Suprapubic skin (tissue), 4 donors: ENCODE measurements around the gene POLG.

Source experiments
- EP300 ChIP-seq: sonication (generic); formaldehyde crosslinking; IDR thresholded peaks from one replicate; pipeline ENCODE4 v1.6.1; 2017; ENCODE audit warnings: antibody characterized with exemption
- POLR2A ChIP-seq, 2 donors: fragments of 450-650 bp; IDR thresholded peaks; one replicate each; pipeline ENCODE4 v1.6.1; 2017; ENCODE audit warnings: antibody characterized with exemption in 2 of 2, mild to moderate bottlenecking in 2 of 2, moderate library complexity in 2 of 2
- POLR2AphosphoS5 ChIP-seq, 3 donors: sonication (generic); formaldehyde crosslinking; IDR thresholded peaks; one replicate each; pipeline ENCODE4 v1.6.1; 2017; ENCODE audit warnings: antibody characterized with exemption in 3 of 3
- TF ChIP-seq, protein P1 (sequence below), 2 donors: fragments of 200-600 bp in 1 of 2; fragments of 450-650 bp in 1 of 2; sonication (generic) in 1 of 2; IDR thresholded peaks; one replicate each; pipeline ENCODE4 v1.5.1; 2016 to 2019; ENCODE audit warnings: antibody characterized with exemption in 2 of 2, mild to moderate bottlenecking in 1 of 2, moderate library complexity in 1 of 2

DNA sequence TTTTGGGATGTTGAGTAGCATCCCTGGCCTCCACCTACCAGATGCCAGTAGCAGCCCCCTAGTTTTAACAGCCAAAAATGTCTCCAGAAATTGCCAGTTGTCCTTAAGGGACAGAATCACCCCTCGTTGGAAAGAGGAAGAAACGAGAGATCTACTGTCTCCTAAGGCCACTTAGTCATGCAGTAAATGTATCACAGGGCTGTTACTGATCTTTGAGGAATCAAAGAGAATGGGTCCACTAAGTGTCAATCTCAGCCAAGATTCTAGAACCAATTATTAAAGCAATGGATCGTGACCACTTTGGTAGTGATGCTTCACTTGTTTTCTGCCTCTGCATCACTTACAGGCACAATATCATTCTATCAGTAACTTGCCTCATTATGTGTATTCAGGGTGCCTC is 26.4 kb downstream of the POLG start:
- TF ChIP-seq, protein P1, sequence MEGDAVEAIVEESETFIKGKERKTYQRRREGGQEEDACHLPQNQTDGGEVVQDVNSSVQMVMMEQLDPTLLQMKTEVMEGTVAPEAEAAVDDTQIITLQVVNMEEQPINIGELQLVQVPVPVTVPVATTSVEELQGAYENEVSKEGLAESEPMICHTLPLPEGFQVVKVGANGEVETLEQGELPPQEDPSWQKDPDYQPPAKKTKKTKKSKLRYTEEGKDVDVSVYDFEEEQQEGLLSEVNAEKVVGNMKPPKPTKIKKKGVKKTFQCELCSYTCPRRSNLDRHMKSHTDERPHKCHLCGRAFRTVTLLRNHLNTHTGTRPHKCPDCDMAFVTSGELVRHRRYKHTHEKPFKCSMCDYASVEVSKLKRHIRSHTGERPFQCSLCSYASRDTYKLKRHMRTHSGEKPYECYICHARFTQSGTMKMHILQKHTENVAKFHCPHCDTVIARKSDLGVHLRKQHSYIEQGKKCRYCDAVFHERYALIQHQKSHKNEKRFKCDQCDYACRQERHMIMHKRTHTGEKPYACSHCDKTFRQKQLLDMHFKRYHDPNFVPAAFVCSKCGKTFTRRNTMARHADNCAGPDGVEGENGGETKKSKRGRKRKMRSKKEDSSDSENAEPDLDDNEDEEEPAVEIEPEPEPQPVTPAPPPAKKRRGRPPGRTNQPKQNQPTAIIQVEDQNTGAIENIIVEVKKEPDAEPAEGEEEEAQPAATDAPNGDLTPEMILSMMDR (IDR thresholded peaks at IDR 0.05), result no peak
- TF ChIP-seq POLR2A (IDR thresholded peaks at IDR 0.05) (no peak), EP300 (no peak), POLR2AphosphoS5 (IDR thresholded peaks at IDR 0.05) (no peak)
